Measurements from ENCODE around the gene TAS2R41.

Gene TAS2R41

GRCh38 chr7:143477501-143478150 is at the start of gene TAS2R41:
TSS of gene TAS2R41 (plus strand) at chr7:143477873. CDS start at chr7:143477873, 0 bp downstream.
- no peak for DNase-seq (ENCODE audit: low spot score)

GRCh38 chr7:143429770-143430698 is 47.6 kb upstream of the TAS2R41 start:
- DNase-seq (ENCODE audit: low spot score), result no peak

GRCh38 chr7:143431109-143431508 is 46.6 kb upstream of the TAS2R41 start:
- DNase-seq (ENCODE audit: low spot score), result no peak

GRCh38 chr7:143433759-143434158 is 43.9 kb upstream of the TAS2R41 start:
- DNase-seq (ENCODE audit: low spot score), result no peak

- no peak for DNase-seq (ENCODE audit: low spot score)
Observed at GRCh38 chr7:143434660-143435059, 43.0 kb upstream of the TAS2R41 start.

GRCh38 chr7:143435266-143435665 is 42.4 kb upstream of the TAS2R41 start:
- DNase-seq (ENCODE audit: low spot score), result no peak

- no peak for DNase-seq (ENCODE audit: low spot score)
Observed at GRCh38 chr7:143436325-143436946, 41.2 kb upstream of the TAS2R41 start.

GRCh38 chr7:143437578-143437977 is 40.1 kb upstream of the TAS2R41 start:
- no peak for DNase-seq (ENCODE audit: low spot score)

GRCh38 chr7:143439866-143440265 is 37.8 kb upstream of the TAS2R41 start:
- DNase-seq (ENCODE audit: low spot score), result no peak

- DNase-seq (ENCODE audit: low spot score), result no peak
Observed at GRCh38 chr7:143443153-143443552, 34.5 kb upstream of the TAS2R41 start, which contains the start of gene TAS2R60. TSS of gene TAS2R60 (plus strand) at chr7:143443453. CDS start at chr7:143443453, 0 bp downstream.

- no peak for DNase-seq (ENCODE audit: low spot score)
Observed at GRCh38 chr7:143444063-143444782, 33.5 kb upstream of the TAS2R41 start.

GRCh38 chr7:143444785-143445184 is 32.9 kb upstream of the TAS2R41 start:
- no peak for DNase-seq (ENCODE audit: low spot score)

- no peak for DNase-seq (ENCODE audit: low spot score)
Observed at GRCh38 chr7:143447466-143447865, 30.2 kb upstream of the TAS2R41 start.

GRCh38 chr7:143448429-143448828 is 29.2 kb upstream of the TAS2R41 start:
- DNase-seq (ENCODE audit: low spot score), result no peak

- no peak for DNase-seq (ENCODE audit: low spot score)
Observed at GRCh38 chr7:143449793-143450192, 27.9 kb upstream of the TAS2R41 start.

- no peak for DNase-seq (ENCODE audit: low spot score)
Observed at GRCh38 chr7:143451122-143451521, 26.6 kb upstream of the TAS2R41 start.

GRCh38 chr7:143451746-143452145 is 25.9 kb upstream of the TAS2R41 start:
- DNase-seq (ENCODE audit: low spot score), result no peak

GRCh38 chr7:143452495-143452894 is 25.2 kb upstream of the TAS2R41 start:
- DNase-seq (ENCODE audit: low spot score), result no peak

- no peak for DNase-seq (ENCODE audit: low spot score)
Observed at GRCh38 chr7:143454091-143454680, 23.5 kb upstream of the TAS2R41 start.

GRCh38 chr7:143455491-143455890 is 22.2 kb upstream of the TAS2R41 start:
- DNase-seq (ENCODE audit: low spot score), result no peak

GRCh38 chr7:143455942-143456341 is 21.7 kb upstream of the TAS2R41 start:
- DNase-seq (ENCODE audit: low spot score), result no peak

All from D341Med (cell line).